Endothelial cell of umbilical vein (primary cell): ENCODE results near the gene IRF5. TPM values are rescaled to one million over a fixed set of nuclear protein-coding genes. Genes with fewer than 3 reads are reported as not detected.

Experiments used
- BruUV-seq: library from RNA; stranded (reverse); fragments of 400-500 nt; replicated peaks from 2 replicates; lab custom pipeline; 2021; lab: Mats Ljungman, UMichigan
- CTCF ChIA-PET: fragments of 300-600, 350-600 bp; sonication (Branson Sonifier 250); formaldehyde crosslinking; loops from one replicate; lab custom pipeline; 2021; ENCODE audit warnings: antibody characterized with exemption, inconsistent platforms; lab: Charles Lee
- POLR2A ChIA-PET: fragments of 300-600, 350-600 bp; sonication (Branson Sonifier 250); formaldehyde crosslinking; loops from one replicate; lab custom pipeline; 2021; ENCODE audit warnings: antibody characterized with exemption, inconsistent platforms; lab: Charles Lee
- DNase-seq: peaks from one replicate; pipeline ENCODE4 v3.0.0-alpha.2; 2011; ENCODE audit warnings: low read depth, low spot score
- FAIRE-seq: peaks from 2 replicates; lab custom pipeline; 2011; peaks lifted over from hg19 to GRCh38; lab: Jason Lieb, UNC
- H2AFZ ChIP-seq: 2 replicates; pipeline ENCODE4 v1.6.0; 2012; ENCODE audit warnings: low read depth, low read length, control low read depth, inconsistent platforms
- H3K27ac ChIP-seq: 2 replicates; pipeline ENCODE4 v1.5.1; 2011; ENCODE audit warnings: low read depth, mild to moderate bottlenecking, control low read depth, low read length, moderate library complexity; ENCODE audit not compliant: insufficient read depth
- H3K27me3 ChIP-seq, 2 experiments: 2 replicates each; pipeline versions ENCODE4 v1.6.0 to v1.6.1; 2011; ENCODE audit warnings: low read length in 2 of 2, mixed read lengths in 1 of 2; ENCODE audit not compliant: control insufficient read depth in 2 of 2, insufficient read depth in 2 of 2
- H3K36me3 ChIP-seq, 2 experiments: 2 replicates in 1 of 2; 3 replicates in 1 of 2; pipeline ENCODE4 v1.5.1; 2011; ENCODE audit warnings: low read length in 2 of 2, mild to moderate bottlenecking in 1 of 2, moderate library complexity in 1 of 2; ENCODE audit not compliant: control insufficient read depth in 2 of 2, insufficient read depth in 2 of 2; ENCODE audit errors: extremely low read depth in 1 of 2
- H3K4me1 ChIP-seq: 3 replicates; pipeline ENCODE4 v1.5.1; 2011; ENCODE audit warnings: mild to moderate bottlenecking, low read length; ENCODE audit not compliant: control insufficient read depth, insufficient read depth; ENCODE audit errors: extremely low read depth
- H3K4me2 ChIP-seq: 2 replicates; pipeline ENCODE4 v1.6.1; 2011; ENCODE audit warnings: low read length, control low read depth, mixed read lengths; ENCODE audit not compliant: insufficient read depth
- H3K4me3 ChIP-seq, 3 experiments: fragments of 200-600 bp in 1 of 3; sonication (generic), shearing (Covaris generic) in 1 of 3; replicated peaks in 1 of 3; 2 replicates each; pipeline ENCODE4 v1.5.1; 2011 to 2016; ENCODE audit warnings: control low read depth in 3 of 3, low read length in 3 of 3, mild to moderate bottlenecking in 2 of 3, inconsistent platforms in 1 of 3, low read depth in 1 of 3, moderate library complexity in 1 of 3; ENCODE audit not compliant: insufficient read depth in 1 of 3
- H3K79me2 ChIP-seq: 2 replicates; pipeline ENCODE4 v1.6.0; 2012; ENCODE audit warnings: low read length, inconsistent platforms; ENCODE audit not compliant: control insufficient read depth, insufficient read depth
- H3K9ac ChIP-seq: replicated peaks from 2 replicates; pipeline ENCODE3; 2011; ENCODE audit warnings: low read length, control low read depth; ENCODE audit not compliant: insufficient read depth; ENCODE audit errors: extremely low read depth
- H3K9me1 ChIP-seq: replicated peaks from 3 replicates; pipeline ENCODE4 v1.6.0; 2011; ENCODE audit warnings: mild to moderate bottlenecking, low read length; ENCODE audit not compliant: control insufficient read depth, insufficient read depth; ENCODE audit errors: extremely low read depth
- H3K9me3 ChIP-seq: replicated peaks from 2 replicates; pipeline ENCODE4 v1.5.1; 2012; ENCODE audit warnings: low read length, inconsistent platforms; ENCODE audit not compliant: control insufficient read depth, insufficient read depth
- H4K20me1 ChIP-seq: replicated peaks from 2 replicates; pipeline ENCODE3; 2011; ENCODE audit warnings: mild to moderate bottlenecking, low read length; ENCODE audit not compliant: control insufficient read depth, insufficient read depth; ENCODE audit errors: extremely low read depth
- CTCF ChIP-seq, 2 donors: IDR thresholded peaks; 1 replicate in 1 of 2; 2 replicates in 1 of 2; pipeline ENCODE4 v1.5.1; 2011; ENCODE audit warnings: low read length in 2 of 2, mild to moderate bottlenecking in 2 of 2, moderate library complexity in 2 of 2, control low read depth in 1 of 2, inconsistent platforms in 1 of 2, low read depth in 1 of 2; ENCODE audit not compliant: insufficient read depth in 1 of 2; ENCODE audit errors: extremely low read depth in 1 of 2
- EZH2 ChIP-seq: IDR thresholded peaks from 2 replicates; pipeline ENCODE4 v1.6.1; 2012; ENCODE audit warnings: borderline replicate concordance, low read depth, mild to moderate bottlenecking, moderate library complexity, low read length, inconsistent platforms; ENCODE audit not compliant: severe bottlenecking
- FOS ChIP-seq: IDR thresholded peaks from 2 replicates; pipeline ENCODE4 v1.6.1; 2011; ENCODE audit warnings: mild to moderate bottlenecking, low read length, moderate library complexity, borderline replicate concordance; ENCODE audit not compliant: insufficient read depth
- GATA2 ChIP-seq: IDR thresholded peaks from 2 replicates; pipeline ENCODE4 v1.7.0; 2011; ENCODE audit warnings: low read depth, mild to moderate bottlenecking, moderate library complexity, mixed read lengths, low read length; ENCODE audit not compliant: insufficient read length, insufficient read depth
- JUN ChIP-seq: IDR thresholded peaks from 2 replicates; pipeline ENCODE4 v1.6.1; 2011; ENCODE audit warnings: borderline replicate concordance, low read depth; ENCODE audit not compliant: insufficient read length, insufficient read depth
- MAX ChIP-seq: IDR thresholded peaks from 2 replicates; pipeline ENCODE4 v1.6.1; 2011; ENCODE audit not compliant: insufficient read depth, insufficient read length
- MYC ChIP-seq: IDR thresholded peaks from one replicate; pipeline ENCODE4 v1.6.1; 2011; ENCODE audit warnings: mild to moderate bottlenecking, low read depth, low read length
- POLR2A ChIP-seq: IDR thresholded peaks from 2 replicates; pipeline ENCODE4 v1.6.1; 2012; ENCODE audit warnings: low read depth, mild to moderate bottlenecking, control low read depth, low read length
- POLR2AphosphoS5 ChIP-seq: IDR thresholded peaks from 2 replicates; pipeline ENCODE4 v1.6.1; 2012; ENCODE audit warnings: low read depth, mild to moderate bottlenecking, control low read depth, low read length, moderate library complexity; ENCODE audit not compliant: insufficient read depth
- dilution Hi-C: fragments of 300-500 bp; cut with MboI; formaldehyde crosslinking; loops from one replicate; pipeline ENCODE4 v1.15.0; 2019; ENCODE audit warnings: low sequenced_read_pairs; ENCODE audit not compliant: extremely low pct_ligation_motif_present
- intact Hi-C: fragments of 100-400 bp; cut with micrococcal nuclease; formaldehyde crosslinking; loops from one replicate; pipeline ENCODE4 v1.10.0; 2022
- polyA plus RNA-seq, 4 experiments: library from polyadenylated mRNA; depleted of rRNA in 3 of 4; stranded (reverse) in 3 of 4; unstranded in 1 of 4; fragments of >200 nt; gene quantifications; 2 replicates each; pipeline versions ENCODE4 v1.2.1 to v1.2.3, GENCODE V29; 2011 to 2012; ENCODE audit warnings: missing spikeins in 1 of 4
- total RNA-seq: library from RNA; stranded (reverse); gene quantifications from 2 replicates; pipeline ENCODE4 v1.2.3, GENCODE V29; 2021

The IRF5 gene
- total and polyA plus RNA-seq, 2 donors (not counting 3 experiments of a cell fraction or from before 2014, with no cell fraction given), result 0.31 to 0.36 TPM

- H3K4me2 ChIP-seq, result no peak overlapping the region
- POLR2A ChIA-PET, result interaction anchor here (0.5 kb wide), 2 partner anchors 118 to 624 kb away, joined by 3 read pairs; no protein-coding TSS in a partner anchor
- H3K9me1 ChIP-seq, result no peaks in the 10 kb centered on the region
- no peak for DNase-seq
- no peaks in the 10 kb centered on the region for H3K4me1 ChIP-seq
- no peaks in the 10 kb centered on the region for H3K79me2 ChIP-seq
- no TSS peak for BruUV-seq
- no peak overlapping the region for H2AFZ ChIP-seq
- dilution Hi-C loops, result no loop called here
- CTCF ChIA-PET, result interaction anchor here (0.6 to 2.3 kb wide), 5 partner anchors 26 to 314 kb away, joined by 3 to 7 read pairs (median 5); no protein-coding TSS in a partner anchor
- TF ChIP-seq GATA2, result no peak
- TF ChIP-seq FOS, result no peak
- TF ChIP-seq MAX, result no peak
- no peak for TF ChIP-seq POLR2AphosphoS5
- no peak for TF ChIP-seq JUN
- no peak for TF ChIP-seq EZH2
- TF ChIP-seq CTCF (IDR thresholded peaks at IDR 0.05; ENCODE audit: extremely low read depth in 1 of 2, insufficient read depth in 1 of 2, low read depth in 1 of 2, low read length in 2 of 2), result no peak
- no peak for TF ChIP-seq POLR2A
- no peak for TF ChIP-seq MYC
- no peaks in the 10 kb centered on the region for H3K9me3 ChIP-seq
- intact Hi-C loops, result no loop called here
- H3K27ac ChIP-seq, result no peak overlapping the region
- no peak for FAIRE-seq
- H3K4me3 ChIP-seq, result no peak overlapping the region
- H3K9ac ChIP-seq, result no peak overlapping the region
- no peaks in the 10 kb centered on the region for H4K20me1 ChIP-seq
- no peaks in the 10 kb centered on the region for H3K36me3 ChIP-seq
- H3K27me3 ChIP-seq, result peaks cover 22 to 24% of the 10 kb centered on the region in 2 experiments
These were observed 15.0 kb upstream of the IRF5 start for GRCh38 chr7:128922496-128923410.
